ENCODE results near the gene TRAF6.

The TRAF6 gene

GRCh38 chr11:36451681-36452080 lies 58.4 kb downstream of the TRAF6 start:
- Histone ChIP-seq H3K4me3 (replicated peaks; ENCODE audit: low read depth, low read length) (no peak overlapping the region), H3K36me3 (ENCODE audit: control insufficient read depth, insufficient read depth, low read length) (no peaks in the 10 kb centered on the region), H3K27me3 (replicated peaks; ENCODE audit: control insufficient read depth, insufficient read depth, low read length) (no peaks in the 10 kb centered on the region)
- TF ChIP-seq CTCF (IDR thresholded peaks at IDR 0.05; ENCODE audit: insufficient read depth, low read length, poor library complexity, severe bottlenecking), result no peak
- DNase-seq (ENCODE audit: extremely low read depth, insufficient read length), result no peak

GRCh38 chr11:36451045-36451444 lies 59.0 kb downstream of the TRAF6 start:
- DNase-seq (ENCODE audit: extremely low read depth, insufficient read length), result no peak
- Histone ChIP-seq H3K36me3 (ENCODE audit: control insufficient read depth, insufficient read depth, low read length) (no peaks in the 10 kb centered on the region), H3K27me3 (replicated peaks; ENCODE audit: control insufficient read depth, insufficient read depth, low read length) (no peaks in the 10 kb centered on the region), H3K4me3 (replicated peaks; ENCODE audit: low read depth, low read length) (no peak overlapping the region)
- TF ChIP-seq CTCF (IDR thresholded peaks at IDR 0.05; ENCODE audit: insufficient read depth, low read length, poor library complexity, severe bottlenecking), result no peak

GRCh38 chr11:36450110-36450572 lies 59.9 kb downstream of the TRAF6 start:
- peak; percentile 30 for DNase-seq (ENCODE audit: extremely low read depth, insufficient read length)
- Histone ChIP-seq H3K4me3 (replicated peaks; ENCODE audit: low read depth, low read length) (no peak overlapping the region), H3K27me3 (replicated peaks; ENCODE audit: control insufficient read depth, insufficient read depth, low read length) (no peaks in the 10 kb centered on the region), H3K36me3 (ENCODE audit: control insufficient read depth, insufficient read depth, low read length) (no peaks in the 10 kb centered on the region)
- no peak for TF ChIP-seq CTCF (IDR thresholded peaks at IDR 0.05; ENCODE audit: insufficient read depth, low read length, poor library complexity, severe bottlenecking)

- H3K27me3 ChIP-seq (replicated peaks; ENCODE audit: control insufficient read depth, insufficient read depth, low read length), result no peaks in the 10 kb centered on the region
- no peak for DNase-seq (ENCODE audit: extremely low read depth, insufficient read length)
- H3K4me3 ChIP-seq (replicated peaks; ENCODE audit: low read depth, low read length), result no peak overlapping the region
- H3K36me3 ChIP-seq (ENCODE audit: control insufficient read depth, insufficient read depth, low read length), result no peaks in the 10 kb centered on the region
- no peak for TF ChIP-seq CTCF (IDR thresholded peaks at IDR 0.05; ENCODE audit: insufficient read depth, low read length, poor library complexity, severe bottlenecking)
Observed at GRCh38 chr11:36449561-36450096, 60.4 kb downstream of the TRAF6 start.

- H3K4me3 ChIP-seq (replicated peaks; ENCODE audit: low read depth, low read length), result no peak overlapping the region
- no peak for TF ChIP-seq CTCF (IDR thresholded peaks at IDR 0.05; ENCODE audit: insufficient read depth, low read length, poor library complexity, severe bottlenecking)
- no peaks in the 10 kb centered on the region for H3K27me3 ChIP-seq (replicated peaks; ENCODE audit: control insufficient read depth, insufficient read depth, low read length)
- no peaks in the 10 kb centered on the region for H3K36me3 ChIP-seq (ENCODE audit: control insufficient read depth, insufficient read depth, low read length)
- no peak for DNase-seq (ENCODE audit: extremely low read depth, insufficient read length)
Observed at GRCh38 chr11:36447947-36448346, 62.1 kb downstream of the TRAF6 start.

- no peak for TF ChIP-seq CTCF (IDR thresholded peaks at IDR 0.05; ENCODE audit: insufficient read depth, low read length, poor library complexity, severe bottlenecking)
- Histone ChIP-seq H3K36me3 (ENCODE audit: control insufficient read depth, insufficient read depth, low read length) (no peaks in the 10 kb centered on the region), H3K27me3 (replicated peaks; ENCODE audit: control insufficient read depth, insufficient read depth, low read length) (no peaks in the 10 kb centered on the region), H3K4me3 (replicated peaks; ENCODE audit: low read depth, low read length) (no peak overlapping the region)
- DNase-seq (ENCODE audit: extremely low read depth, insufficient read length), result no peak
Observed at GRCh38 chr11:36447514-36447913, 62.6 kb downstream of the TRAF6 start.
